ENCODE data around the gene MYCBP.
A peak's percentile ranks its signal among the peaks of the same experiment; 100 is the strongest.
"Not testable (repeated sequence)": the region's sequence is repeated elsewhere in the genome, so short reads cannot be mapped to it uniquely, and the experiment has no call there.

Gene MYCBP, protein sequence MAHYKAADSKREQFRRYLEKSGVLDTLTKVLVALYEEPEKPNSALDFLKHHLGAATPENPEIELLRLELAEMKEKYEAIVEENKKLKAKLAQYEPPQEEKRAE

GRCh38 chr1:38873027-38873969 lies at the start of gene MYCBP:
MYCBP (minus strand) TSS chr1:38873348; CDS start chr1:38873305, 43 bp downstream.
- H3K9ac ChIP-seq (ENCODE audit: low read depth, low read length): peak within 1 kb of the TSS; percentile 50; the same call in 1 of the 2 replicates
- H3K4me1 ChIP-seq (ENCODE audit: control insufficient read depth, insufficient read depth, low read length): peaks cover 12% of the 10 kb centered on the region
- H3K9me3 ChIP-seq (ENCODE audit: control insufficient read depth, insufficient read depth, low read length): no peaks in the 10 kb centered on the region
- H3K36me3 ChIP-seq (ENCODE audit: control insufficient read depth, insufficient read depth, low read length): no peaks in the 10 kb centered on the region
- no peaks in the 10 kb centered on the region for H3K27me3 ChIP-seq (ENCODE audit: control insufficient read depth, insufficient read depth, low read length)
- H3K27ac ChIP-seq (ENCODE audit: low read depth, low read length): peak within 1 kb of the TSS; percentile 68
- peak within 1 kb of the TSS; percentile 92 for H3K4me3 ChIP-seq (ENCODE audit: low read depth, low read length)

GRCh38 chr1:38919130-38919529 lies 46.0 kb upstream of the MYCBP start:
- H3K9me3 ChIP-seq (ENCODE audit: control insufficient read depth, insufficient read depth, low read length): no peaks in the 10 kb centered on the region

DNA sequence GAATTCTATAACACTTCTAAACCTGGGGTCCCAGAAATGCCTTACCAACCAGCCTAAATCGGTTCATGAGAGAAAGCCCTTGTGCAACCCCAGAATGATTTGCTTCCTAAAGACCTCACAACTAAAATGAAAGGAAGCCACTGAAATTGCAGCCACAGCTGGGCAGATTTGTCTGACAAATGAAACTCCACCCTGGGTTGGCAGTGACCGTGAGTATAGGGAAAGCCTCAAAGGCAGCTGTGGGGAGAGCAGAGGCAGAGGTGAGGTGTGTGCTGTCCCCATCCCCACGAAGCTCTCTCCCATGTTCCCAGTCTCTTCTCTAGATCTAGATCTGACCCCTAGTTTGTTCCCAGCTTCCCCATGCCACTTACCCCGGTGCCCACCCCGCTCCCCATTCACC lies 45.4 kb upstream of the MYCBP start:
- Histone ChIP-seq H3K36me3 (ENCODE audit: control insufficient read depth, insufficient read depth, low read length) (no peaks in the 10 kb centered on the region), H3K4me3 (ENCODE audit: low read depth, low read length) (no peak overlapping the region), H3K27me3 (ENCODE audit: control insufficient read depth, insufficient read depth, low read length) (no peaks in the 10 kb centered on the region), H3K4me1 (ENCODE audit: control insufficient read depth, insufficient read depth, low read length) (no peaks in the 10 kb centered on the region), H3K27ac (ENCODE audit: low read depth, low read length) (no peak overlapping the region), H3K9me3 (ENCODE audit: control insufficient read depth, insufficient read depth, low read length) (no peaks in the 10 kb centered on the region), H3K9ac (ENCODE audit: low read depth, low read length) (no peak overlapping the region)

More at GRCh38 chr1:38919130-38919529, 46.0 kb upstream of the MYCBP start:
- Histone ChIP-seq H3K36me3 (ENCODE audit: control insufficient read depth, insufficient read depth, low read length) (no peaks in the 10 kb centered on the region), H3K4me1 (ENCODE audit: control insufficient read depth, insufficient read depth, low read length) (no peaks in the 10 kb centered on the region), H3K27ac (ENCODE audit: low read depth, low read length) (no peak overlapping the region), H3K27me3 (ENCODE audit: control insufficient read depth, insufficient read depth, low read length) (no peaks in the 10 kb centered on the region), H3K4me3 (ENCODE audit: low read depth, low read length) (no peak overlapping the region), H3K9ac (ENCODE audit: low read depth, low read length) (no peak overlapping the region)

DNA sequence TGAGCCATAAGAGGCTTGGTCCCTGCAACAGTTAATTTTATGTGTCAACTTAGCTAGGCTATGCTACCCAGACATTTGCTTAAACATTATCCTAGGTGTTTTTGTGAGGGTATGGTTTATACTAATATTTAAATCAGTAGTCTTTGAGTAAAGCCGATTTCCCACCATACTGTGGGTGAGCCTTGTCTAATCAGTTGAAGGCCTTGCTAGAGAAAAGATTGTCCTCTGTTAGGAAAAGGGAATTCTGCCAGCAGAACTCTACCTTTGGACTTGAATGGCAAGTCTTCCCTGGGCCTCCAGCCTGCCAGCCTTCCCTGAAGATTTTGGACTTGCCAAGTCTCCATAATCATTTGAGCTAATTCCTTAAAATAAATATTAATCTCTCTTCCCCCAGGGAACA lies 44.6 kb upstream of the MYCBP start:
- H3K36me3 ChIP-seq (ENCODE audit: control insufficient read depth, insufficient read depth, low read length): no peaks in the 10 kb centered on the region
- no peaks in the 10 kb centered on the region for H3K9me3 ChIP-seq (ENCODE audit: control insufficient read depth, insufficient read depth, low read length)
- no peaks in the 10 kb centered on the region for H3K4me1 ChIP-seq (ENCODE audit: control insufficient read depth, insufficient read depth, low read length)
- H3K27ac ChIP-seq (ENCODE audit: low read depth, low read length): no peak overlapping the region
- no peaks in the 10 kb centered on the region for H3K27me3 ChIP-seq (ENCODE audit: control insufficient read depth, insufficient read depth, low read length)
- no peak overlapping the region for H3K9ac ChIP-seq (ENCODE audit: low read depth, low read length)
- no peak overlapping the region for H3K4me3 ChIP-seq (ENCODE audit: low read depth, low read length)

DNA sequence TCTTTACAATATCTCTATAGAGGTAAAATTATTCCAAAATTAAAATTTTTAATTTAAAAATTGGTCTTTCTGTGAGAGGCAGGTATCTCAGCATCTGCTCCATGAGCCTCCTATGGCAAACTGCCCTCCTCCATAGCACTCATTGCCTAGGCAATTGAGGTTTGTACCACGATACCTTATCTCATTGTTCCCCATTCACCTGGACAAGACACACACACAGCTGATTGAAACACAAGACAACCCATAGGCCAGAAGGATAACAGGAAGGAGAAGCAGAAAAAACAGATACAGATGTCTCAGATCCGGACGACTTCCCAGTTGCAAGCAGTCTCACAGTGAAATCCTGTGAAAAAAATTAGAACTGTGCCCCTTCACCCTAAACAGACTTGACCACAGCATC lies 44.2 kb upstream of the MYCBP start:
- H3K36me3 ChIP-seq (ENCODE audit: control insufficient read depth, insufficient read depth, low read length): no peaks in the 10 kb centered on the region
- H3K9me3 ChIP-seq (ENCODE audit: control insufficient read depth, insufficient read depth, low read length): no peaks in the 10 kb centered on the region
- H3K4me1 ChIP-seq (ENCODE audit: control insufficient read depth, insufficient read depth, low read length): no peaks in the 10 kb centered on the region
- H3K9ac ChIP-seq (ENCODE audit: low read depth, low read length): no peak overlapping the region
- no peak overlapping the region for H3K4me3 ChIP-seq (ENCODE audit: low read depth, low read length)
- no peak overlapping the region for H3K27ac ChIP-seq (ENCODE audit: low read depth, low read length)
- H3K27me3 ChIP-seq (ENCODE audit: control insufficient read depth, insufficient read depth, low read length): no peaks in the 10 kb centered on the region

DNA sequence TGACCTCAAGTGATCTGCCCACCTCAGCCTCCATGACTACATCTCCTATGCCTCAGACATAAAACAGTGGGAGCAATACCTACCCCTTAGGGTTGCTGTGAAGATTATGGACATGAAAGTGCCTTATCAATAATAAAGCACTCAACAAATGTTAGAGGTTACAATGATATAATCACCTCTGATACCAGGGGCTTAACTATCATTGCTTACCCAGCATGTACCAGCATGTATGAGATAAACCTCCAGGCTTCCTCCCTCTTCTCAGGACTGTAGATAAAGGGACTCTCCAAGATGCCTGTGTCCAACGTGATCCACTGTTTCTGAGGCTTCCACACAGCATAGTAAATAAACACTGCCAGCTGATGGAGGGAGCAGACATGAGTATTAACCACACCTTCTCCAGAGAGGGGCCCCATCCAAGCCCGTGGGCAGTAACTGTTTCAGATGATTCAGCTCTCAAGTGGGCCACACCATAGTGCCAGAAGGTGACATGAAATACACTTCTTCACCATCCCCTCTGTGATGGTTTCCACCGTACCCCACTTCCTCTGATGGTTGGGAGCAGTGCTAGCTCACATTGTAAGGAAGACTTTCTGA lies 42.3 kb upstream of the MYCBP start:
- Histone ChIP-seq H3K27ac (ENCODE audit: low read depth, low read length) (no peak overlapping the region), H3K9me3 (ENCODE audit: control insufficient read depth, insufficient read depth, low read length) (no peaks in the 10 kb centered on the region), H3K27me3 (ENCODE audit: control insufficient read depth, insufficient read depth, low read length) (no peaks in the 10 kb centered on the region), H3K4me1 (ENCODE audit: control insufficient read depth, insufficient read depth, low read length) (no peaks in the 10 kb centered on the region), H3K36me3 (ENCODE audit: control insufficient read depth, insufficient read depth, low read length) (no peaks in the 10 kb centered on the region), H3K4me3 (ENCODE audit: low read depth, low read length) (no peak overlapping the region), H3K9ac (ENCODE audit: low read depth, low read length) (no peak overlapping the region)

GRCh38 chr1:38914908-38915307 lies 41.8 kb upstream of the MYCBP start:
- H3K27me3 ChIP-seq (ENCODE audit: control insufficient read depth, insufficient read depth, low read length); H3K27ac ChIP-seq (ENCODE audit: low read depth, low read length); H3K4me3 ChIP-seq (ENCODE audit: low read depth, low read length); H3K36me3 ChIP-seq (ENCODE audit: control insufficient read depth, insufficient read depth, low read length); H3K9me3 ChIP-seq (ENCODE audit: control insufficient read depth, insufficient read depth, low read length); H3K9ac ChIP-seq (ENCODE audit: low read depth, low read length); H3K4me1 ChIP-seq (ENCODE audit: control insufficient read depth, insufficient read depth, low read length): not testable (repeated sequence)

GRCh38 chr1:38908821-38909220 lies 35.7 kb upstream of the MYCBP start:
- no peak overlapping the region for H3K27ac ChIP-seq (ENCODE audit: low read depth, low read length)
- H3K4me1 ChIP-seq (ENCODE audit: control insufficient read depth, insufficient read depth, low read length): no peaks in the 10 kb centered on the region
- H3K27me3 ChIP-seq (ENCODE audit: control insufficient read depth, insufficient read depth, low read length): no peaks in the 10 kb centered on the region
- H3K4me3 ChIP-seq (ENCODE audit: low read depth, low read length): no peak overlapping the region
- no peaks in the 10 kb centered on the region for H3K36me3 ChIP-seq (ENCODE audit: control insufficient read depth, insufficient read depth, low read length)
- H3K9ac ChIP-seq (ENCODE audit: low read depth, low read length): no peak overlapping the region
- peaks cover 2% of the 10 kb centered on the region; the same call in 1 of the 2 replicates for H3K9me3 ChIP-seq (ENCODE audit: control insufficient read depth, insufficient read depth, low read length)

- H3K4me1 ChIP-seq (ENCODE audit: control insufficient read depth, insufficient read depth, low read length): no peaks in the 10 kb centered on the region
- H3K9me3 ChIP-seq (ENCODE audit: control insufficient read depth, insufficient read depth, low read length): peaks cover 2% of the 10 kb centered on the region; the same call in 1 of the 2 replicates
- no peak overlapping the region for H3K4me3 ChIP-seq (ENCODE audit: low read depth, low read length)
- H3K36me3 ChIP-seq (ENCODE audit: control insufficient read depth, insufficient read depth, low read length): no peaks in the 10 kb centered on the region
- no peak overlapping the region for H3K9ac ChIP-seq (ENCODE audit: low read depth, low read length)
- no peak overlapping the region for H3K27ac ChIP-seq (ENCODE audit: low read depth, low read length)
- no peaks in the 10 kb centered on the region for H3K27me3 ChIP-seq (ENCODE audit: control insufficient read depth, insufficient read depth, low read length)
These were observed 32.8 kb upstream of the MYCBP start for GRCh38 chr1:38905985-38906384.

GRCh38 chr1:38899560-38899959 lies 26.4 kb upstream of the MYCBP start:
- no peak overlapping the region for H3K9ac ChIP-seq (ENCODE audit: low read depth, low read length)
- no peaks in the 10 kb centered on the region for H3K36me3 ChIP-seq (ENCODE audit: control insufficient read depth, insufficient read depth, low read length)
- H3K4me1 ChIP-seq (ENCODE audit: control insufficient read depth, insufficient read depth, low read length): no peaks in the 10 kb centered on the region
- H3K27ac ChIP-seq (ENCODE audit: low read depth, low read length): no peak overlapping the region
- H3K4me3 ChIP-seq (ENCODE audit: low read depth, low read length): no peak overlapping the region
- no peaks in the 10 kb centered on the region for H3K9me3 ChIP-seq (ENCODE audit: control insufficient read depth, insufficient read depth, low read length)
- no peaks in the 10 kb centered on the region for H3K27me3 ChIP-seq (ENCODE audit: control insufficient read depth, insufficient read depth, low read length)

- no peaks in the 10 kb centered on the region for H3K4me1 ChIP-seq (ENCODE audit: control insufficient read depth, insufficient read depth, low read length)
- H3K4me3 ChIP-seq (ENCODE audit: low read depth, low read length): no peak overlapping the region
- no peak overlapping the region for H3K27ac ChIP-seq (ENCODE audit: low read depth, low read length)
- H3K9me3 ChIP-seq (ENCODE audit: control insufficient read depth, insufficient read depth, low read length): no peaks in the 10 kb centered on the region
- H3K36me3 ChIP-seq (ENCODE audit: control insufficient read depth, insufficient read depth, low read length): no peaks in the 10 kb centered on the region
- H3K9ac ChIP-seq (ENCODE audit: low read depth, low read length): no peak overlapping the region
- H3K27me3 ChIP-seq (ENCODE audit: control insufficient read depth, insufficient read depth, low read length): no peaks in the 10 kb centered on the region
These were observed 25.6 kb upstream of the MYCBP start for GRCh38 chr1:38898653-38899230.

Data from HUES48 (cell line).